GM12878 (cell line): Measurements from ENCODE around the gene RARB. TPM values are rescaled to one million over a fixed set of nuclear protein-coding genes. Genes with fewer than 3 reads are reported as not detected.

Source experiments
- ATAC-seq: fragments of 200-7000 bp; cut with Tn5 transposase; 3 replicates; pipeline ENCODE4 v1.9.1; 2020; ENCODE audit warnings: mild to moderate bottlenecking, moderate library complexity
- BruUV-seq: library from RNA; stranded (reverse); fragments of 400-500 nt; replicated peaks from 2 replicates; lab custom pipeline; 2021; lab: Mats Ljungman, UMichigan
- CTCF ChIA-PET: fragments of 300-600 bp; sonication (Branson Sonifier 250); formaldehyde crosslinking; extraction: SDS; loops from one replicate; lab custom pipeline; 2021; ENCODE audit warnings: inconsistent platforms; lab: Yijun Ruan, JAX
- POLR2A ChIA-PET: fragments of 350-600 bp; formaldehyde crosslinking; extraction: SDS; loops from one replicate; lab custom pipeline; 2021; ENCODE audit warnings: inconsistent platforms; lab: Charles Lee
- RAD21 ChIA-PET: fragments of 300-600 bp; sonication (Branson Sonifier 250); formaldehyde crosslinking; loops from one replicate; lab custom pipeline; 2023; ENCODE audit warnings: antibody characterized with exemption; ENCODE audit not compliant: unreplicated experiment; lab: Charles Lee
- SMC1A ChIA-PET: fragments of 300-600 bp; sonication (Branson Sonifier 250); formaldehyde crosslinking; loops from one replicate; lab custom pipeline; 2023; ENCODE audit not compliant: unreplicated experiment, uncharacterized antibody; lab: Charles Lee
- DNase-seq: peaks from one replicate; pipeline ENCODE4 v3.0.0-alpha.2; 2011; ENCODE audit warnings: low read depth, low spot score
- FAIRE-seq: peaks from 3 replicates; lab custom pipeline; 2011; peaks lifted over from hg19 to GRCh38; lab: Jason Lieb, UNC
- H2AFZ ChIP-seq: 2 replicates; pipeline ENCODE4 v1.6.0; 2011; ENCODE audit warnings: low read depth, low read length, control low read depth; ENCODE audit not compliant: control insufficient read depth
- H3K27ac ChIP-seq: 2 replicates; pipeline ENCODE4 v1.5.1; 2011; ENCODE audit warnings: control low read depth; ENCODE audit not compliant: control insufficient read depth, insufficient read depth
- H3K27me3 ChIP-seq, 2 experiments: replicated peaks in 1 of 2; 2 replicates each; pipeline versions ENCODE4 v1.6.0 to v1.6.1; 2011; ENCODE audit warnings: low read length in 1 of 2; ENCODE audit not compliant: control insufficient read depth in 2 of 2, insufficient read depth in 2 of 2
- H3K36me3 ChIP-seq, 2 experiments: 2 replicates each; pipeline ENCODE4 v1.5.1; 2011; ENCODE audit warnings: low read length in 1 of 2; ENCODE audit not compliant: control insufficient read depth in 2 of 2, insufficient read depth in 2 of 2
- H3K4me1 ChIP-seq: 2 replicates; pipeline ENCODE4 v1.6.1; 2011; ENCODE audit warnings: mild to moderate bottlenecking, low read length, moderate library complexity, mixed read lengths; ENCODE audit not compliant: control insufficient read depth, insufficient read depth
- H3K4me2 ChIP-seq: 2 replicates; pipeline ENCODE4 v1.6.0; 2011; ENCODE audit warnings: control low read depth; ENCODE audit not compliant: control insufficient read depth, insufficient read depth
- H3K4me3 ChIP-seq: fragments of 200-600 bp; sonication (generic); 2 replicates; pipeline ENCODE4 v1.5.1; 2016
- H3K79me2 ChIP-seq: 2 replicates; pipeline ENCODE4 v1.6.0; 2011; ENCODE audit warnings: low read length; ENCODE audit not compliant: control insufficient read depth, insufficient read depth
- H3K9ac ChIP-seq: 2 replicates; pipeline ENCODE4 v1.8.0; 2011; ENCODE audit warnings: low read length, control low read depth, mixed read lengths; ENCODE audit not compliant: control insufficient read depth, insufficient read depth
- H3K9me3 ChIP-seq: replicated peaks from 3 replicates; pipeline ENCODE4 v1.5.1; 2011; ENCODE audit warnings: mild to moderate bottlenecking, low read length; ENCODE audit not compliant: control insufficient read depth, insufficient read depth
- H4K20me1 ChIP-seq: 2 replicates; pipeline ENCODE4 v1.6.0; 2011; ENCODE audit not compliant: control insufficient read depth, insufficient read depth
- ATF7 ChIP-seq: fragments of 450-650 bp; IDR thresholded peaks from 2 replicates; pipeline ENCODE4 v1.6.1; 2016; ENCODE audit warnings: low read depth, mild to moderate bottlenecking
- CREM ChIP-seq: IDR thresholded peaks from 2 replicates; pipeline ENCODE4 v1.6.1; 2014; ENCODE audit warnings: antibody characterized with exemption, low read depth
- PKNOX1 ChIP-seq: fragments of 450-650 bp; IDR thresholded peaks from 2 replicates; pipeline ENCODE4 v1.6.1; 2016; ENCODE audit warnings: mild to moderate bottlenecking
- SIX5 ChIP-seq: IDR thresholded peaks from 2 replicates; pipeline ENCODE4 v1.6.1; 2011; ENCODE audit warnings: mild to moderate bottlenecking, low read depth, low read length, moderate library complexity; ENCODE audit not compliant: severe bottlenecking
- SRF ChIP-seq, 2 experiments: IDR thresholded peaks; 2 replicates each; pipeline ENCODE4 v1.6.1; 2011; ENCODE audit warnings: low read depth in 2 of 2, low read length in 2 of 2, mild to moderate bottlenecking in 1 of 2, moderate library complexity in 1 of 2
- TAF1 ChIP-seq: IDR thresholded peaks from 2 replicates; pipeline ENCODE4 v1.6.1; 2011; ENCODE audit warnings: mild to moderate bottlenecking, low read depth, low read length, borderline replicate concordance
- ZNF274 ChIP-seq: IDR thresholded peaks from one replicate; pipeline ENCODE4 v1.8.0; 2011; ENCODE audit not compliant: insufficient read length, insufficient read depth
- WGBS: methylation state at CpG from one replicate; pipeline ENCODE4 v1.1.6; 2016; ENCODE audit warnings: low lambda C conversion rate; ENCODE audit not compliant: insufficient replicate concordance, insufficient coverage; ENCODE audit errors: missing lambda C conversion rate; 5-methylcytosine and 5-hydroxymethylcytosine counted together
- in situ Hi-C: fragments of 300-500 bp; cut with MboI; formaldehyde crosslinking; loops from 9 replicates; pipeline ENCODE4 v1.14.3; 2018; ENCODE audit warnings: mixed read lengths
- intact Hi-C: fragments of 100-400 bp; cut with micrococcal nuclease; formaldehyde crosslinking; loops from one replicate; pipeline ENCODE4 v1.14.2; 2022; ENCODE audit not compliant: unreplicated experiment
- polyA plus RNA-seq, 11 experiments: library from polyadenylated mRNA; depleted of rRNA in 4 of 11; unstranded in 6 of 11; stranded (reverse) in 5 of 11; fragments of >200 nt; fragmentation: Nextera tagmentation in 4 of 11; fragmentation: Illumina TruSeq in 1 of 11; extraction: Ambion mirVana in 4 of 11; extraction: Trizol in 1 of 11; gene quantifications; 1 replicate in 1 of 11; 2 replicates in 10 of 11; pipeline versions ENCODE4 v1.2.1 to v1.2.3, GENCODE V29; 2011 to 2016; ENCODE audit warnings: inconsistent platforms in 2 of 11, missing spikeins in 2 of 11, low read depth in 1 of 11
- total RNA-seq, 4 experiments: library from RNA; depleted of rRNA in 3 of 4; stranded (reverse); fragments of >200 nt in 3 of 4; fragmentation: Illumina TruSeq in 1 of 4; extraction: Trizol in 1 of 4; gene quantifications; 2 replicates each; pipeline versions ENCODE4 v1.2.1 to v1.2.3, GENCODE V29; 2013 to 2021

The RARB gene
- total and polyA plus RNA-seq, 10 of the 15 experiments (the other 5 are each of a cell fraction or from before 2014, with no cell fraction given) = 0.05 to 0.06 TPM; not detected in 8

DNA sequence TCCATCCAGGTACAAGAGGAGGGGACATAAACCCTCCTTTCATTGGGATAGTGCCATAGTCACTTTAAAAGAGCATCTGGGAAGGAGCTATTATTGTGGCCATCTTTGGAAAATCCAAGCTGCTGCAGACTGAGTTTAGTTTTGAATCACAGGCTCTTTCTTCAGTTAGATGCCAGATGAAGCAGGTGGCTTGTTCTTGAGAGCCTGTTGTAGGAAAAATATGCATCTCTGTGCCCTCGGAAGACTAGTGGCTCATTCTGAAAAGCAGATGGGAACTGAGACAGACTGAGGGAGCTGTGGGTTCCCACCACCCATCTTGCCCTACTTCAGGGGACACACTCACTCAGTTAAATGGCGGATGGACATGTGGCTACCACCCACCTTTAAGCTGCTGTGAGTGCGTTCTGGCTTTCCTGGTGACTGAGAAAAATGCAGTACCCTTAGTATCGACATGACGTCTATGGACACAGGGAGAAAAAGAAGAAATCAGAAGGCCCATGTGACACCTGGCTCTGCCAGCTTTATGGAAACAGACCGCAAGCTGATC, 50.2 kb downstream of the RARB start:
- ChIA-PET POLR2A (no interaction called here), RAD21 (no interaction called here), CTCF (interaction anchor here (0.7 to 0.9 kb wide), 2 partner anchors 36 to 169 kb away, joined by 3 read pairs; no protein-coding TSS in a partner anchor), SMC1A (interaction anchor here (0.9 kb wide), 1 partner anchor 11 kb away, joined by 3 read pairs; no protein-coding TSS in a partner anchor)
- Histone ChIP-seq H3K27ac (no peak overlapping the region), H3K4me1 (no peaks in the 10 kb centered on the region), H3K36me3 (no peaks in the 10 kb centered on the region), H3K9ac (no peak overlapping the region), H3K4me2 (no peak overlapping the region), H3K27me3 (no peaks in the 10 kb centered on the region), H3K4me3 (no peak overlapping the region), H4K20me1 (no peaks in the 10 kb centered on the region), H2AFZ (no peak overlapping the region), H3K79me2 (no peaks in the 10 kb centered on the region), H3K9me3 (no peaks in the 10 kb centered on the region)
- intact Hi-C loops = no loop called here
- no peak for TF ChIP-seq SIX5
- TF ChIP-seq ZNF274 = no peak
- TF ChIP-seq TAF1 = no peak
- TF ChIP-seq SRF (IDR thresholded peaks at IDR 0.05; ENCODE audit: low read depth in 2 of 2, low read length in 2 of 2) = no peak
- no peak for TF ChIP-seq CREM
- no peak for TF ChIP-seq PKNOX1
- no peak for TF ChIP-seq ATF7
- FAIRE-seq = no peak
- in situ Hi-C loops = no loop called here
- no peak for DNase-seq
- ATAC-seq = no peak
- no TSS peak for BruUV-seq
- WGBS = 29% methylated on average over 6 of the region's 6 CpGs
